Right renal cortex interstitium (tissue), 3 donors: ENCODE data around the gene CLCA2. TPM values are rescaled to one million over a fixed set of nuclear protein-coding genes. Genes with fewer than 3 reads are reported as not detected.

Experiments used
- DNase-seq, 3 donors: peaks; one replicate each; pipeline ENCODE4 v3.0.0-alpha.2; 2013; ENCODE audit warnings: low read depth in 3 of 3, low spot score in 2 of 3
- polyA plus RNA-seq, 3 donors: library from polyadenylated mRNA; unstranded; fragments of 120-200 nt; gene quantifications; one replicate each; pipeline ENCODE4 v1.2.1, GENCODE V29; 2013; ENCODE audit not compliant: insufficient read length in 3 of 3

CLCA2 gene, protein sequence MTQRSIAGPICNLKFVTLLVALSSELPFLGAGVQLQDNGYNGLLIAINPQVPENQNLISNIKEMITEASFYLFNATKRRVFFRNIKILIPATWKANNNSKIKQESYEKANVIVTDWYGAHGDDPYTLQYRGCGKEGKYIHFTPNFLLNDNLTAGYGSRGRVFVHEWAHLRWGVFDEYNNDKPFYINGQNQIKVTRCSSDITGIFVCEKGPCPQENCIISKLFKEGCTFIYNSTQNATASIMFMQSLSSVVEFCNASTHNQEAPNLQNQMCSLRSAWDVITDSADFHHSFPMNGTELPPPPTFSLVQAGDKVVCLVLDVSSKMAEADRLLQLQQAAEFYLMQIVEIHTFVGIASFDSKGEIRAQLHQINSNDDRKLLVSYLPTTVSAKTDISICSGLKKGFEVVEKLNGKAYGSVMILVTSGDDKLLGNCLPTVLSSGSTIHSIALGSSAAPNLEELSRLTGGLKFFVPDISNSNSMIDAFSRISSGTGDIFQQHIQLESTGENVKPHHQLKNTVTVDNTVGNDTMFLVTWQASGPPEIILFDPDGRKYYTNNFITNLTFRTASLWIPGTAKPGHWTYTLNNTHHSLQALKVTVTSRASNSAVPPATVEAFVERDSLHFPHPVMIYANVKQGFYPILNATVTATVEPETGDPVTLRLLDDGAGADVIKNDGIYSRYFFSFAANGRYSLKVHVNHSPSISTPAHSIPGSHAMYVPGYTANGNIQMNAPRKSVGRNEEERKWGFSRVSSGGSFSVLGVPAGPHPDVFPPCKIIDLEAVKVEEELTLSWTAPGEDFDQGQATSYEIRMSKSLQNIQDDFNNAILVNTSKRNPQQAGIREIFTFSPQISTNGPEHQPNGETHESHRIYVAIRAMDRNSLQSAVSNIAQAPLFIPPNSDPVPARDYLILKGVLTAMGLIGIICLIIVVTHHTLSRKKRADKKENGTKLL
- polyA plus RNA-seq: under 1 TPM in 1 of 3 donors, not detected in 2; 0.03 TPM

DNA sequence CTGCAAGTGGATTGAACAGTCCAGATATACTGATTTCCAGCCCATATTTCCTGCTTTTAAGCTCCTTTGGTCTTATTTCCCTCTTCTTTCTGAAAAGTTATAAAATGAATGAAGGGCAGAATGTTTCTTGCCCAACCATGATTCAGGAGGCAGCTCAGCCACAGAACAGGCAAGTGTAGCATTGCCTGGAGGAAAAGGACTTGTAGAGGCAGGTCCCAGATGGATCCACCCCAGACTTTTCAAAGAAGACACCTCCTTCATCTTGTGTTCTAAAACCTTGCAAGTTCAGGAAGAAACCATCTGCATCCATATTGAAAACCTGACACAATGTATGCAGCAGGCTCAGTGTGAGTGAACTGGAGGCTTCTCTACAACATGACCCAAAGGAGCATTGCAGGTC lies at the start of gene CLCA2:
CLCA2 (plus strand) TSS at position 299 of the 400 bp plus-strand sequence; CDS start at position 376, 77 bp downstream.
- no peak for DNase-seq

DNA sequence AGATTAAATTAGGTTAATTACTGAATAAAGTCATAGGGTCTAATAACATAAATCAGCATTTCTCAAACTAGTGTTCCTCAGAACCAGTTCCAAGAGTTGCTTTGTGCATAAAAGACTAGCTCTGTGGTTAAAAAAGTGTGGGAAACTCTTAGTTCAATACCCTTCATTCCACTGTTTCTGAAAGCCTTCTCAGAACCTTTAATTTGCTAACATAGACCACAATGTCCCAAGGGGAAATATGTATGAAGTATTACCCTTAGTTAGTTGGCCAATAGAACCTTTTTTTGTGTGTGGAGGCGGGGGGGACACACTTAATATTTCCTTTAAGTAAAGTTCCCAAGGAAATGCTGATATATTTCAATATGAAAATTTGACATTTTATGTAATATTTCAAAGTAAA lies 48.3 kb upstream of the CLCA2 start:
- DNase-seq: no peak

GRCh38 chr1:86377341-86377740 lies 46.6 kb upstream of the CLCA2 start:
- DNase-seq: no peak

GRCh38 chr1:86378813-86379212 lies 45.2 kb upstream of the CLCA2 start:
- DNase-seq: no peak

GRCh38 chr1:86380257-86380861 lies 43.6 kb upstream of the CLCA2 start:
- peak in 2 of 3 donors; percentile 42 to 53 for DNase-seq

DNA sequence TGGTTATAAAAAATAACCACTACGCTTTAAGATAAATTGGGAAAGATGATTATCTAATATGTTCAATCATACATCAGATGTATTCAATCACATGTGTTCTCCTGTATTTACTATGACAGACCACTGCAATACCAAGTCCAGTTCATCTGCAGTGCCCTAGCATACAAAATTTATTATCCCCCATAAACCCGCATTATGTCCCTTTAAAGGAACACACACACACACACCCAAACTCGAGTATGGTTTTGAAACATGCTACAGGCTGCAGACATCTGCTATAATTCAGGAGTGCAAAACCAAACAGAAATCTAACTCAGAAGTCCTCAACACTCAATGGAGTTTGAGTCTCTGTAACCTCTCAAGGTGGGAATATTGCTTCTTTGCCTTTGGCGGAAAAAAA lies 42.7 kb upstream of the CLCA2 start:
- DNase-seq: no peak

- DNase-seq: no peak
Observed at GRCh38 chr1:86382878-86383277, 41.1 kb upstream of the CLCA2 start.

DNA sequence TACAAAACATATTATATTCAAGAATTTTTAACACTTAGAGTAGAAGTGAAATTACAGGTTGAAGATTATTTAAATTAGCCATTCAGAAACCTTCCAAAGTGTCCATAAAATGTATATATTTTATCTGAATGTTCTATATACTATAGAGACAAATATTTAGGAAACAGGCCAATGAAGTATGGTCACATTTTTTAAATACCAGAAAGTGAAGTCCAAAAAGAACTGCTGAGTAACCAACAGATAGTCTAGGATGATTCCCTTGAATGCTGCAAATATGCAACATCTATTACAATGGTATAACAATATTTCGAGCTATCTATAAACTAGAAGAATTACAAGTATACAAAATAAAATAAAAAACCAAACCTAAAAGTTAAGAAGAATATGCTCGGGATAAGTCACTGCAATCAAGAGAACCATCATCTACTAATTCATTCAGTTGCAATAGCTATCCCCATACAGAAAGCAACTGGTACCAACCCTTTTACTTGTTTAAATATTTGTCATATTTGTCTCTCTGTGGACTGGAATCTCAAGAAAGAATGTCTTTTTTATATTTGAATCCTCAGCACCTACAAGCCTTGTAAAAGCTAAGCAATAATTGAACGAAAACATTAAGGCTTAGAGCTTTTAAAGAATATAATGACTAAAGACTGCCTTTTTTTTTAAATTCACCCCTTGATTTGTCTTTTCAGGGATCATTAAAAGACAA lies 35.9 kb upstream of the CLCA2 start:
- no peak for DNase-seq

DNA sequence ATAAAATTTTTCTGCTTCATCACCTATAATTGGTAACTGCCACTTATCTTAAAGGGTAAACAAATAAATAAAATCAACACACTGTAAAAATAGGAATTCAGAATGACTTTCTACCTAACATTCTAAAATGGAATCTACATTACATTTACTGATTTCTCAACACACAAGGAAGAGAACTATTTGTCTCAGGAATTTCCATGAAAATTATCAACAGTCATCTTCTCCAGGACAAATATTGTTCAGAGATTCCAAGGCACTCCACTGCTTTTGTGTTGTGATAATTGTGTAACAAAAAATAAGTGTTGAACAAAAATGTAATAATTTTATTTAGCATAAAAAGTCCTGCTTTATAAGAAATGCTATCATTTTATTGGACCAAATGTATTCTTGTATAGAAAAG lies 35.2 kb upstream of the CLCA2 start:
- no peak for DNase-seq

GRCh38 chr1:86389307-86389706 lies 34.7 kb upstream of the CLCA2 start:
- DNase-seq: no peak

DNA sequence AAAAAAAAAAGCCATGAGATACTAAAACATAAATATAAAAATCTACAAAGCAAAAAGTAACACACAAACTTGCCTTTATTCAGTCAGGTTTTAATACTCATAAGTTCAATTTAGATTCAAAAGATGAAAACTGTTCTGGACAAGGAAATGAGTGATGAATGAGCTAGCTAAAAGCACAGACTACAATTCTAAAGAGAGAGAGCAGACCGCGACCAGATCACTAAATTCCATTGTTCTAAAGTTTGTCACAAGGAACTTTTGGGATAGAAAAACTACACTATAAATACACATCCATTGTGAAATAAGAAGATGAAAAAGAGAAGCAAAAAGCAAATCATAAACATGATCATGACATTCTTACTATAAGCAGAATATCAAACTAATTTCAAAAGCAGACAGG lies 29.6 kb upstream of the CLCA2 start:
- DNase-seq: no peak

- DNase-seq: peak; percentile 69 to 72 (median 70)
Observed at GRCh38 chr1:86395751-86396497, 28.0 kb upstream of the CLCA2 start, which contains the start of gene ODF2L. Gene ODF2L (minus strand): TSS chr1:86396323. CDS start chr1:86387027, 9,296 bp downstream.

GRCh38 chr1:86396498-86396890 lies 27.5 kb upstream of the CLCA2 start:
- DNase-seq: no peak

DNA sequence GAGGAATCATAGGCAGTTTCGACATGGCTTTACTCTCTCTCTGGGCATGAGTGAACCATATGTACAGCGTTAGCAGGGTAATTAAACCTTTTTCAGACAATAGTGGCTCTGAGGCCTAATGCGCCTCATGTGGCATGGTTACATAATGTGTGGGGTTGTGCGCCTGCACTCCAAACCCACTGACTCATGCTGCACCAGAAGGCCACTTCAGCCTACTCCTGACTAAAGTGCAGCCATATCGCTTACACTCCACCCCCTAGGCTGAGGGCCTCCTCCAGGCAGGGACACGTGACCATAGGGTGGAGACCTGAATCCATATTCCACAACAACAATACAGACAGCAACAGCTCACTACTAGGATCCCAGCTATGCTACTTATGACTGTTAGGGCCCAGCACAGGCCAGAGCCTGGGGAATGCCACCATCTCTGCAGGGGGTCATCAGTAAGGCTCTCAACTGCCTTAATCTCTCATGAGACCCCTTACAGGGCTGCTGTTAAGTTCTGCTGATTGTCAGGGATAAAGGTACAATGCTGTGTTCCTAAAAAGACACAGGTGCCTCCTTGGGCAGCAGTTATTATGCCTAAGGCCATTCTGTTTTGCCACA lies 14.5 kb upstream of the CLCA2 start:
- DNase-seq: no peak

- no peak for DNase-seq
Observed at GRCh38 chr1:86410879-86411278, 13.1 kb upstream of the CLCA2 start.

- DNase-seq: no peak
Observed at GRCh38 chr1:86416343-86416742, 7.6 kb upstream of the CLCA2 start.

DNA sequence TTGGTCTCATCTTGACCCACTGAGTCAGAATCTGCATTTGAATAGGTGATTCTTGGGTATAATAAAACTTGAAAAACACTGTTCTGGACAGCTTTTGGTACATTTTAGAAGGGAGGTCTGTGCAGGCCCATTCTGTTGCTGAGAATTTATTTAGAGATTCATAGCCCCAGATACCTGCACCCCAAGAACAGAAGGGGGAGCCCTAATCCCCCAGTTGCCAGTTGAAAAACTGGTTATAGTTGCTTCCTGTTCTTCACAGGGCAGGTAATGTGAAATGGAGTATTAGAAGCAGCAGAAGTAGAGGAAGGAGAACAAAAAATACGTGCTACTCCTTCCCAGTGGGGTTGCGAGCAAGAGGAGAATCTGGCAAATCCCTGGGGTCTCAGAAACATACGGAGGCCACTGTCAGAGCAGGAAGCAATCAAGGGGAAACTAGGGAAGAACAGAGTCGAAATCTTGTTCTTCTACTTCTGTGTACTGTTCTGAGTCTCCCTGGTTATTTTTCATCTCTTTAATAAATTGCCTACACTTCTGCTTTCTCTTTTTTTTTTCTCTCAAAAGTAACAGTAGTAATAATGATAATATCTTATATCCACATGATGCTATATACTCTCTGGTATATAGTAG lies 4.6 kb upstream of the CLCA2 start:
- no peak for DNase-seq

DNA sequence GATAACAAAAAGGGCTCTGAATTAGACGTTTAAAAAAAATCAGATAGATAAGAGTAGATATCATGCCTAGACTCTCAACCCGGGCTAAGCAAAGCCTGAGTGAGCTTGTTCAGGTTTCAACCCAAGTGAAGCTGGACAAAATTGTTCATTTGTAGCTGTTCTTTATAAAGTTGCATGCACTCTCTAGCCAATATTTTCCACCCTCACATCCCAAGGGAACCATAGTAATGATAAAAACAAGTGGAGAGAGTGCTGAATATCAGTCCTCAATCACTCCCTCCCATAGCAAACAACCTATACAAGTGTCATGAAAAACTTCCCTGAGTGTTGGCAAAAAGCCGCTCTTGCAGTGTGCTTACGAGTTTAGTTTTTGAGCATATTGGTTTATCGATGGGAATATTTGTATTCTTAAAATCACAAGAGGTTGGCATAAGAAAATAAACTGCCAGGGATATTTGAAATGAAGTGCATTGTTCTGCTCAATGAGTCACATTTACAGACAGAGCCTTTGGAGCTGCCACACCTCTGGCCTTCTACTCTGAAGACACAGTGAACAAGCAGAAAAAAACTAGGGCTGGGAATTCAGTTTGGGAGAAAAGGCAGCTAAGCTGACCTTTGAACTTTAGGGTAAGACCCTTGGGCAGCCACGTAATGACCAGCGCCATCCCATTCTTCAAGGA lies 2.2 kb upstream of the CLCA2 start:
- DNase-seq: no peak
